HG02973 (cell line): ENCODE results near the gene MTERF2.
A peak's percentile ranks its signal among the peaks of the same experiment; 100 is the strongest.
"Not testable (repeated sequence)": the region's sequence is repeated elsewhere in the genome, so short reads cannot be mapped to it uniquely, and the experiment has no call there.

Experiments
- ATAC-seq: cut with Tn5 transposase; IDR thresholded peaks from one replicate; pipeline ENCODE4 v1.9.1; 2021; ENCODE audit warnings: moderate library complexity; ENCODE audit not compliant: unreplicated experiment

The MTERF2 gene, protein sequence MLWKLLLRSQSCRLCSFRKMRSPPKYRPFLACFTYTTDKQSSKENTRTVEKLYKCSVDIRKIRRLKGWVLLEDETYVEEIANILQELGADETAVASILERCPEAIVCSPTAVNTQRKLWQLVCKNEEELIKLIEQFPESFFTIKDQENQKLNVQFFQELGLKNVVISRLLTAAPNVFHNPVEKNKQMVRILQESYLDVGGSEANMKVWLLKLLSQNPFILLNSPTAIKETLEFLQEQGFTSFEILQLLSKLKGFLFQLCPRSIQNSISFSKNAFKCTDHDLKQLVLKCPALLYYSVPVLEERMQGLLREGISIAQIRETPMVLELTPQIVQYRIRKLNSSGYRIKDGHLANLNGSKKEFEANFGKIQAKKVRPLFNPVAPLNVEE

DNA sequence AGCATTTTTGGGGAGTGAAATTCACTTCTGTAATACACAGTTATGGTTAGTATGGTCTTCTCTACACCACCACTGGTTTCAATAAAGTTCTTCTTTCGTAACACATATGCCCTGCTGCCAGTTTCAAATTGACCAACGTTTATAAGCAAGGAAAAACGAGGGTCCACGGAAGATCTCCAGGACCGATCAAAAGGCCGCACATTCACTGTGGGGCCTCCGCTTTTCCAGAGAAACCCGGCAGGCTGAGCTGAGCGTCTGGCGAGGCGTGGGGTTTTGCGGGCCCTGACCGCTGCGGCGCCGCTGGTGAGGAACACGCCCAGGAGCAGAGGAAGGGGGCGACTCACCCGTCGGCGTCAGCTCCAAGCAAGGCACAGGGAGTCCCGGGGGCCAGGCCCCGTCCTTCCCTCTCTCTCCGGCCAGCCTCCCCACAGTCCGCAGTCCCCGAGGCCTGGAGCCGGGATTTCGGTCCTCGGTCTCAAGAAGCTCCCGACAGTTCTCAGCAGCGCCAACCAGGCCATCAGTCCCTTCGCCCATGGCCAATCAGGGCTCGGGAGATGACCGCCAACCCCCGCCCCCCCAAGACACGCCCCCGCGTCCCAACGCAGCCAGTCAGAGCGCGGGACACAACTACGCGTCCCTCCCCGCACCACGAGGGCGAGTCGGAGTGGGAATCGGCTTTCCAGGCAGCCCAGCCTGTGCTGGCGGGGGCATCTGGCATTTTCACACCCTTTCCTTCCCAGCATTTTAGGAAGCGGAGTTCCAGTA lies at the start of gene MTERF2:
Gene MTERF2 (minus strand): TSS at position 522 of the 765 bp plus-strand sequence. CDS start 8,432 bp downstream, outside the sequence.
- peak; percentile 90 for ATAC-seq

DNA sequence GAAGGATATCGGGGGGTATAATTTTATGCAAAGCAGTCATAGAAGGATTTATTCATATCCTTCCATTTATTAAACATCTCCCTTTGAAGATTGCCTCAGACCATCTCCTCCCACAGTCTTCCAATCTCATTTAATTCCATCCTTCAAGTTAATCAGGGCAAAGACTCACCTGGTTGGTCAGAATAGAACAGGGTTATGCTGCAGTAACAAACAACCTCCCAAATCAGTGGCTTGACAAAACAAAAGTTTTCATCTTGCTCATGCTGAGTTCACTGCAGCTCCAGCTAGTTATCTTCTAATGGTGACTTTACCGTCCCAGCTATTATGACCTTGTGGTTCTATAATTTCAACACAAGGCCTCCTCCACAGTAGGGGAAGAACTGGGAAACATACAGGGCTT lies 48.8 kb upstream of the MTERF2 start:
- no peak for ATAC-seq

DNA sequence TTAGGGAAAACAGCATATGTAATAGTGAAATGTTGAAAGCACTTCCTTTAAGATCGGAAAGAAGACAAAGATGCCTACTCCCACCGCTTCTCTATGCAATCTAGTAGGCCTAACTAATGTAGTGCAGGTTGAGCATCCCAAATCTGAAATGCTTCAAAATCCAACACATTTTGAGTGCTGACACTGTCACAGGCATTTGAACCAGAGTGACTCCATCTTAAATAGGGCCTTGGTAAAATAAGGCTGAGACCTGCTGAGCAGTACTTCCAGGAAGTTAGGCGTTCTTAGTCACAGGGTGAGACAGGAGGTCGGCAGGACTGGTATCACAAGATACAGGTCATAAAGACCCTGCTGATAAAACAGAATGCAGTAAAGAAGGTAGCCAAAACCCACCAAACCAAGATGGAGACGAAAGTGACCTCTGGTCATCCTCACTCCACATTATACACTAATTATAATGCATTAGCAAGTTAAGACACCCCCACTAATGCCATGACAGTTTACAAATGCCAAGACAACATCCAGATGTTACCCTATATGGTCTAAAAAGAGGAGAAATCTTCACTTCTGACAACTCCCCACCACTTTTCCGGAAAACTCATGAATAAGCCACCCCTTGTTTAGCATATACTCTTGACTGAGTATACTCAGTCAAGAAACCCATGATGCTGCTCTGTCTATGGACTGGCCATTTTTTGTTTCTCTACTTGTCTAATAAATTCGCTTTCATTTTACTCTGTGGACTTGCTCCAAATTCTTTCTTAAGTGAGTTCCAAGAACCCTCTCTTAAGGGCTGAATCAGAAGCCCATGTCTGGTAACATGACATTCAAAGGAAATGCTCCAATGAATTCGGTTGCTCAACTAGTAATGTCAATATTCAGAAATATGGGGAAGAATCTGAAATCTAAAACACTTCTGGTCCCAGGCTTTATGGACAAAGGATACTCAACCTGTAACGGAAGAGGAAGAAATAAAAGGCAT lies 47.1 kb upstream of the MTERF2 start:
- ATAC-seq: no peak

DNA sequence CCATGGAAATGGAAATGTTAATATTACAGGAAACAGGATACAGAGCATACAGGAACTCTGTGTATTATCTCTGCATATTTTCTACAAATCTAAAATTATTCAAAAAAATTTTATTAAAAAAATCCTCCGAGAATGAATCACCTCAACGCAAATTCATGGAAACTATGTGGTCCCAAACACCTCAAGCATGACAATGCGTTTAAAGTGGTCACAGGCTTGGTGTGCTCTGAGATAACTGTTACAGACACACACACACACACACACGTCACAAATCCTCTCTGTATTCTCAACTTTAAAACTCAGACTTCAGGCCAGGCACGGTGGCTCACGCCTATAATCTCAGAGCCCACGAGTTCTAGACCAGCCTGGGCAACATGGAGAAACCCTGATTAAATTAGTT lies 45.3 kb upstream of the MTERF2 start:
- no peak for ATAC-seq

DNA sequence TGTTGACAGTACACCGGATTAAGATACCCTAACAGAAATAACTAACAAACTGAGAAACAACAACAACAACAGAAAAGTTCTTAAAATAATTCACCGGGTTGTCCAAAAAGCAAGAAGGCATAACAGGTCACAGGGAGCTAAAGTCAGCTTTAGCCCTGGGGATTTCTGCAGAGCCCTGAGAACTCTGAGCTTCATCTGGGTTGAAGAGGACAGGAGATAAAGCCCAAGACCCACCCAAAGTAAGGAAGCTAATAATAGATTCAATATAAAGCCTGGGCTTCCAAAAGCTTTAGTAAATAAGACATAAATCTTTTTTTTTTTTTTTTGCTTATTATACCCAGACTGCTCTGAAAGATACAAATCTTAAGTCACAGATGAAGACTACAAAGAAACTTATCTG lies 44.1 kb upstream of the MTERF2 start:
- no peak for ATAC-seq

DNA sequence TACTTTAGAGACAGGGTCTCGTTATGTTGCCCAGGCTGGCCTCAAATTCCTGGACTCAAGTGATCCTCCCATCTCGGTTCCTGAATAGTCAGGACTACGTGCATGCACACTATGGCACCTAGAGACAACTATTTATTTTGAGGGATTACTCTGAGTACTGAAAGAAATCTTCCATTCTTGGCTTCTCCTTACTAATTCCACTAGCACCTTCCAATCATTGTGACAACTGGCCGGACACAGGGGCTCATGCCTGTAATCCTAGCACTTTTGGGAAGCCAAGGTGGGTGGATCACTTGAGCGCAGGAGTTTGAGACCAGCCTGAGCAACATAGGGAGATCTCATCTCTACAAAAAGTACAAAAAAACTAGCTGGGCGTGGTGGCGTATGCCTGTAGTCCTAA lies 42.1 kb upstream of the MTERF2 start:
- no peak for ATAC-seq

DNA sequence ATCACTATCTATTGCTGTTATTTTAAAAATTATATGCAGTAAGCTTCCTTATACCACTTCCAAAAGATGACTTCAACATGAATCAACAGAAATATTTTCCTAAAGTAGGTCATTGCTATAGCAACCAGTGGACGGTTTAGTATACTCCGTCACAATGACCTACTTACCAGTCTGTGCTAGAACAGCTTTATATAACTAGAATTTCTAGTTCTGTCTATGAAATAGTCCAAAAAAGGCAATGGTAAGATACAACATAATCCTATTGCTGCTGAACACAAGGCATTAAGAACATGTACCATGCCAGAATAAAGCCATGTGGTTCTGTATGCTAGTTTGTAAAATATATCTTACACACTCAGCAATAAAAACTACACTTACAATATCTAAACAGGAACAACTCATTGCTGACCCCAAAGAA lies 40.7 kb upstream of the MTERF2 start:
- ATAC-seq: no peak

DNA sequence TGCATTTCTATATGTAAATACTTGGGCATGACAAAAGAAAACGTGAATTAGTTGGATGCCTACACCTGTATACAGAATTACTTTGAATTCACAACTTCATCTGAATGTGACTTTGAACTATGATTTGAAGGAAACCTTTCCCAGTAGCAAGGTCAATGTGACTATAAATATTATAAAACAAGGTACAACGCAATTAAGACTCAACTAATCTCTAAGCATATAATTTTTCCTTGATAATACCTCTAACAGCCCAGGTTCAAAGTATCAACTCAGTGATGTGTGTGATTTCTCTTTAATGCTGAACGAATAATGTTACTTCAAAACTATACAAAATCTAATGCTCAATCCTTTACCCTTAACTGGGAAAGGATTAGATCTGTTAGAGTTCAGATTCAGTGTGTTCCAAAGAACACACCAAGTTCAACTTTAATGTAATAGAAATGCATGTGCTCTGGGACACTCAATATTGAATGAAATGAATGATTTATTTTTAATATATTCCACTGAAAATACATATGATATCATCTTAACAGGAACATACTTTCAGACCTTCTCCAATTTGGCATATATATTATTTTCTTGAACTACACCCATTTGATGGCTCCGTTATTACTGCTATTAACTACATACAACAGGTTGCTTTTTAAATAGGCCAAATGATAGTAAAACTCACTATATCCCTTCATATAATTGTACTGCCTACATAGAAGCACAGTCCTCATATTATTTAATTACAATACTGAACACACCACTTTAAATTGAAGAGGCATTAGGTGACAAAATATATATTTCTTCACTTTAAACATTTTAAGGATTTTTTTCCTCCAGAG lies 40.1 kb upstream of the MTERF2 start:
- ATAC-seq: no peak

DNA sequence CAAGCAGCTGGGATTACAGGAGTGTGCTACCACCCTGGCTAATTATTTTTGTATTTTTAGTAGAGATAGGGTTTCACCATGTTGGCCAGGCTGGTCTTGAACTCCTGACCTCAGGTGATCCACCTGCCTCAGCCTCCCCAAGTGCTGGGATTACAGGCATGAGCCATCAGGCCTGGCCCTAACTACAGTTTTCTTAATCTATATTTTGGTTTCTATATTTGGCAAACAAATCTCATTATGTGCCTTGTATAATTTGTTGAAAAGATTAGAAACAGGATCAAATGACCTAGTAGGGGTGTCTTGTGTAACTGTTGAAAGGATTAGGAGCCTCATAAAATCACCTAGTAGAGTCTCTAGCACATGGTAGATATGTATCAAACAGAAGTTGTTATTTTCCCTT lies 39.4 kb upstream of the MTERF2 start:
- ATAC-seq: not testable (repeated sequence)

DNA sequence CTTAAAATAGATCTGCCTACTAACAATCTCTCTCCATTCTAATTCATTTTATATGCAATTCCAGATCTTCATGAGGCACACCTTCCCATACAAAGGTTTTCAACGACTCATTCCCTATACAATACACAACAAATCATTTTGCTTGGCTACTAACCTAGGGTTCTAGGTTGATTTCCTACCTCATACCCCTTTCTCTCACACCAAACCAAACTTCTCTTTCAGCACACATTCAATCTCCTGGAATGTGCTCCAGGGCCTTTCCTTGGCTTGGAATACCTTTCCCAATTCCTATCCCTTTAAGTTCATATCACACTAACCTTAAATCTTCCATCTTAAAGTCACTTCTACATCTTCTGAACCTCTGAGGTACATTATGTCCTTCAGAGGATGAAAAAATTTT lies 38.7 kb upstream of the MTERF2 start:
- ATAC-seq: no peak

DNA sequence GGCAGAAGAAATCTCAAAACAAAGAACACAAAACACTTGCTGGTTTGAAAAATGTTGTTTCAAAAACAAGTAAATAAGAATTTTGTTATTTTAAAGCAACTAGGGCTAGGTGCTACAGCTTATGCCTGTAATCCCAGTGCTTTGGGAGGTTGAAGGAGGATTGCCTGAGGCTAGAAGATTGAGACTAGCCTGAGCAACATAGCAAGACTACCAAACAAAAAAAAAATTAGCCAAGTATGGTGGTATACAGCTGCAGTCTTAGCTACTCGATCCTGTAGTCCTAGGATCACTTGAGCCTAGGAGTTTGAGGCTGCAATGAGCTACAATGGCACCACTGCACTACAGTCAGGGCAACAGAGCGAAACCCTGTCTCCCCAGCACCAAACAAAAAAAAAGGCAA lies 32.6 kb upstream of the MTERF2 start:
- no peak for ATAC-seq

DNA sequence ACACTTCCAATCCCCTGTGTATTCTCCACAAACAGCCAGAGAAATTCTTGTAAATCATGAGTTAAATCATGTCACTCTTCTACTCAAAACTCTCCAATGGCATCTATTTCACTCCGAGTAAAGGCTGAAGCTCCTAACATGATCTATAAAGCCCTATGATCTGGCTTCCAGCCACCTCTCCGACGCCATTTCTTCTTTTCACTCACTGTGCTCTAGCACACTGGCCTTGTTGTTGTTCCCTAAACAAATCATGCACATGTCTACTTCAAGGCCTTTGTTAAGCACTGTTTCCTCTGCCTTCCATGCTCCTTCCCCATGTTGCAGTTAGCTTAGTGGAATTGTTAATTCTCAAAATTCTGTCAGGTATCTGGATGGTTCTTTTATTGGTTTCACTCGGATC lies 30.1 kb upstream of the MTERF2 start:
- ATAC-seq: no peak

DNA sequence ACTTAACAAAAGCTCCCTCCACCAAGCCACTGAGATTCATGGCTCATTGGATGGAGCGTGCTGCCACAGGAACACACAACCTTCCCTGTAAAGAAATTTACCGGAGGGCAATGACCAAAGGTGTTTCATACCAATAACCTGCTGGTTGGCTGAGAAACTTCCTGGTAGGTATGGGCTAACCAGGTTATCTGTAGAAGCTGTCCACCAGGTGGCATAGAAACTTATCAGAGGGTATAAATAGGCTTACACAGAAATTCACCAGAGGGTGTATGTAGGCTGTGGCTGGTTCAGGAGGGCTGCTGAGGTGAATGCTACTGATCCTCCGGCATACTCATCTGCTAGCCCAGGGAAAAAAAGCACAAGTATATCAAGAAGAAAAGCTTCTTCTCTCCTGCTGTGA lies 27.1 kb upstream of the MTERF2 start:
- no peak for ATAC-seq

DNA sequence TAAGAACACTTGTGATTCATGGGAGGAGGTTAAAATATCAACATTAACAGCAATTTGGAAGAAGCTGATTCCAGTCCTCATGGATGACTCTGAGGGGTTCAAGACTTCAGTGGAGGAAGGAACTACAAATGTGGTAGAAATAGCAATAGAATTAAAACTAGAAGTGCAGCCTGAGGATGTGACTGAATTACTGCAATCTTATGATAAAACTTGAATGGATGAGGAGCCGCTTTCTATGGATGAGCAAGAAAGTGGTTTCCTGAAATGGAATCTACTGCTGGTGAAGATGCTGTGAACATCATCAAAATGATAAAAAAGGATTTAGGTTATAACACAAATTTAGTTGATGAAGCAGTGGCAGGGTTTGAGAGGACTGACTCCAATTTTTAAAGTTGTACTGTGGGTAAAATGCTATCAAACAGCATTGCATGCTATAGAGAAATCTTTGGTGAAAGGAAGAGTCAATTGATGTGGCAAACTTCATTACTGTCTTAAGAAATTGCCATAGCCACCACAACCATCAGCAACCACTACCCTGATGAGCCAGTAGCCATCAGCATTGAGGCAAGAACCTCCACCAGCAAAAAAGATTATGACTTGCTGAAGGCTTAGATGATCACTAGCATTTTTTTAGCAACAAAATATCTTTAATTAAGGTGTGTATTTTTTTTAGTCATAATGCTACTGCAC lies 25.9 kb upstream of the MTERF2 start:
- no peak for ATAC-seq

DNA sequence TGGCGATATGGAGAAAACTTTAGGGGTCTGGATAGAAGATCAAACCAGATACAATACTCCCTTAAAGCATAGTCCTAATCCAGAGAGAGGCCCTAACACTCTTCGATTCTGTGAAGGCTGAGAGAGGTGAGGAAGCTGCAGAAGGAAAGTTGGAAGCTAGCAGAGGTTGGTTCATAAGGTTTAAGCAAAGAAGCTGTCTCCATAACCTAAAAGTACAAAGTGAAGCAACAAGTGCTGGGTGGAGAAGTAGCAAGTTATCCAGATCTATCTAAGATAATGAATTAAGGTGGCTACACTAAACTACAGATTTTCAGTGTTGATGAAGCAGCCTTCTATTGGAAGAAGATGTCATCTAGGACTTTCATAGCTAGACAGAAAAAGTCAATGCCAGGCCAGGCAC lies 24.6 kb upstream of the MTERF2 start:
- no peak for ATAC-seq

DNA sequence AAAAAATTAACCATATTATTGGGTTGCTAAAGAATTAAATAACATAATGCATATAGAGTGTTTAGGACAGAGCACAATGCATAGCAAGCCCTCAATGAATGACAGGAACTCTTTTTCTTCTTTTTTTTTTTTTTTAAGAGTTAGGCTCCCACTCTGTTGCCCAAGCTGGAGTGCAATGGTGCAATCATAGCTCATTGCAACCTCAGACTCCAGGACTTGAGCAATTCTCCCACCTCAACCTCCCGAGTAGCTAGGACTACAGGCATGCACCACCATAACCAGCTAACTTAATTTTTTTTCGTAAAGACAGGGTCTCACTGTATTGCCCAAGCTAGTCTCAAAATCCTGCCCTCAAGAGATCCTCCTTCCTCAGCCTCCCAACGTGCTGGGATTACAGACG lies 20.5 kb upstream of the MTERF2 start:
- no peak for ATAC-seq

DNA sequence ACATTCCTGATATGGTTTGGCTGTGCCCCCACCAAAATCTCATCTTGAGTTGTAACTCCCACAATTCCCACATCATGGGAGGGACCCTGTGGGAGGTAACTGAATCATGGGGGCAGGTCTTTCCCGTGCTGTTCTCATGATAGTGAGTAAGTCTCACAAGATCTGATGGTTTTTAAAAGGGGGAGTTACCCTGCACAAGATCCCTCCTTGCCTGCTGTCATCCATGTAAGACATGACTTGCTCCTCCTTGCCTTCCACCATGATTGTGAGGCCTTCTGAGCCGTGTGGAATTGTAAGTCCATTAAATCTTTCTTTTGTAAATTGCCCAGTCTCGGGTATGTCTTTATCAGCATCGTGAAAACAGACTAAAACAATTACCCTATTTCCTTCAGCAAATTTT lies 15.7 kb upstream of the MTERF2 start:
- not testable (repeated sequence) for ATAC-seq

DNA sequence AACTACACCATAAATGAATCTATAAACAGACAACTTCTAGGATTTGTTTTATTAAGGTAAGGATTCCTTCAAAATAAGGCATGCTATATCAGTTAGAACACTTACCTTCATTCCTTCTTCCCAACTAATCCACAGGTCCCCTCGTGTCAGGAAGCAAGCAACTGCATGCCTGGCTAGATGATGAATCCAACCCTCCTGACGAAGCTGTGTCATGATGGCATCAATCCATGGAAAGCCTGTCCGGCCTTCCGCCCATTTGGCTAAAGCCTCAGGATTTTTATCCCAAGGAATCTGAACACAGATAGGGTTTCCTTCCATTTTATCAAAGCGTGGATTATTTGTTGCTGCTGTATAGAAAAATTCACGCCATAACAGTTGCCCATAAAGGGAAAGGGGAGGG lies 12.5 kb upstream of the MTERF2 start:
- no peak for ATAC-seq

DNA sequence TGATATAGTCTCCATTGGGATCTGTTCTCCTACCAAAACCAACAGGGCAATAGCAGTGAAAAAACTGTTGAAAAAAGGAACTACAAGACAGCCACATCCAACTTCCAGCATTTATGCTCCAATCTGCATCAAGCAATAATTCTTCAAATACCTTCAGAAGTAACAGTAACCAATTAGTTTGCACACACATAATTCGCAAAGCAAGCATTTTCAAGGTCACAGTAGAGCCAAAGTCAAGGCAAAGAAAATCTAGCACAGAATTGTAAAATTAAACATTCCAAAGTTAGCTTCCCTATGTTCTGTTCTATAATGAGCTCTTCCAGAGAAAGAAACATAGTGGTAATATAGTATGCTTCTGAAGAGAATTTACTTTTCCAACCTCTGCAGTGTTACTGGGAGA lies 11.0 kb upstream of the MTERF2 start:
- ATAC-seq: no peak

DNA sequence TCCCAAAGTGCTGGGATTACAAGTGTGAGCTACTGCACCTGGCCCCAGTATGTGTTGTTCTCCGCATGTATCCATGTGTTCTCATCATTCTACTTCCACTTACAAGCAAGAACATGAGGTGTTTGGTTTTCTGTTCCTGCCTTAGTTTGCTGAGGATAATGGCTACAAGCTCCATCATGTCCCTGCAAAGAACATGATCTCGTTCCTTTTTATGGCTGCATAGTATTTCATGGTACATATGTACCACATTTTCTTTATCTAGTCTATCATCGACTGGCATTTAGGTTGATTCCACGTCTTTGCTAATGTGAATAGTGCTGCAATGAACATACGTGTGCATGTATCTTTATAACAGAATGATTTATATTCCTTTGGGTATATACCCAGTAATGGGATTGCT lies 9.2 kb upstream of the MTERF2 start:
- not testable (repeated sequence) for ATAC-seq
